ENCODE measurements around the gene ATG4B.

Gene ATG4B

DNA sequence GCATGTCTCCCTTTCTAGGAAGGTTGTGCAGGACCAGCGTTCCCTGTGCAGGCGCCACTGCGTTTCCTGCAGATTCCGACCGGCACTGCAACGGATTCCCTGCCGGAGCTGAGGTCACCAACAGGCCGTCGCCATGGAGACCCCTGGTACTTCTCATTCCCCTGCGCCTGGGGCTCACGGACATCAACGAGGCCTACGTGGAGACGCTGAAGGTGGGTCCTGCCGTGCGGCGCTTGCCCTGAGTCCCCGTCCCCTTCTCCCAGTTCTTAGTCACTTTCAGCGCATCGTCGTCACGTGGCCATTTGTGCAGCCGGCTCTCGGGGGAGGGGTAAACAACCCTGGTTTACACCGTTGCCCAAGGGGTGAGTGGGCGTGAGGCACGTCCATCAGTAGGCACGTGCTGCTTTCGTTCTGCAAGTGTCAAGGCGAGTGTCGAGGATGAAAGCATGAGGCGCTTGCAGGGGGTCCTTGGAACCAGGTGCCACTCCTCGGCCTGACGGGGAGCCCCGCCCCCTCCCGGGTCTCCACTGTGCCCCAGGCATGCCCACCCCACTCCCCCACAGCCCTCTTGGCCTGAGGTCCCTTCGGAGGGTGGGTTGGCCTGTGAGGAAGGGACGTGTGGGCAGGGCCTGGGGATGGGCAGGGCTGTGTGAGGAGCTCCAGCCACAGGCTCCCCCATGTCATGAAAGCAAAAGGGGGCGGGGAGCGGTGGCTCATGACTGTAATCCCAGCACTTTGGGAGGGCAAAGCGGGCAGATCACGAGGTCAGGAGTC, 29.3 kb downstream of the ATG4B start:
- no peak for DNase-seq (ENCODE audit: low read depth)

GRCh38 chr2:241668354-241668753, 30.9 kb downstream of the ATG4B start:
- no peak for DNase-seq (ENCODE audit: low read depth)

DNA sequence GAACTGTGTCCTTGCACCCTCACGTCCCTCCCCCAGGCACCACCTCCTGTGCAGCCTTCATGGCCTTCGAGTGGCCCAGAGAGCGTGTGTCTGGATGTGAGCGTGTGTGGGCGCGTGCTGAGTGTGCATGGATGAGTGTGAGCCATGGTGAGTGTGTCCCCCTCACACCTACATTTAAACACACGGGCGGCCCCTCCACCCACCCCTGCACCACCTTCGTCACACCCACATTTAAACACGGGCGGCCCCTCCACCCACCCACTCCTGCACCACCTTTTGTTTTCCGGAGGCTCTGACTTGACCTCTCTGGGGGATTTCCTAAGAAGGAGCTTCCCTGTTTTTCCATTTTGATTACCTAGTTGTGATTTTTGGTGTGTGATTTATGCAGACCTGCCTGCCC, 31.3 kb downstream of the ATG4B start:
- no peak for DNase-seq (ENCODE audit: low read depth)

GRCh38 chr2:241670333-241671110, 33.0 kb downstream of the ATG4B start:
- DNase-seq (ENCODE audit: low read depth) = no peak

DNA sequence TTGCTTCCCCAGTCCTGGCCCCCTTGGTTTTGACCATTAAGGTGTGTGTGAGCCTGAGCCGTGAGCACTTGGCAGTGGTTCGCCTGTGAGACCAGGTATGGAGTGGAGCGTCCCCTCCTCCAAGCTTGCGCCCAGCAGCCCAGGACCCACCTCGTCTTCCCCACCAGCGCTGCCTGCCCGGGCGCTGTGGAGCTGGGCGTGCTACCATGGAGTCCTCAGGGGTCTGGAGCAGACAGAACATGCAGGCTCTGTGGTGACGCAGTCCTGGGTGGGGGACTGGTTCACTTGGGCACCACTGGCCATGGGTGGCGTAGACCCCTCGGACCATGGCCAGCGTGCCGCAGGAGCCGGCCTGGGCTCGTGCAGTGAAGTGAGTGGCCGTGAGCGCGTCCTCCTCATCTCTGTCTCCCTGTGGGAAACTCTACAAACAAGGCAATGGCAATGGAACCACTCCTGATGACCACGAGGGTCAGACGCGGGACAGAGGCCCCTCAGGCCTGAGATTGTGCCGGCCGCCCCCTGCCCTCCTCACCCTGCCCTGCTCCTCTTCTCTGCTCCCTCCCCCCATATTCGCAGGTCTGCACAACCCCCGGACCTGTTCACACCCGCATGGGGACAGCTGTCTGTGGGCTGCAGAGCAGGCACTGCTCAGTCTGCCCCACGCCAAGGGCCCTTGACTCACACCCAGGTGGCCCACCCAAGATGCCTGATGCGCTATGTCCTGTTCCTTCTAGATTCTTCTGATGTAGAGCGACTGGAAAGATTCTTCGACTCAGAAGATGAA, 34.2 kb downstream of the ATG4B start:
- DNase-seq (ENCODE audit: low read depth) = no peak

DNA sequence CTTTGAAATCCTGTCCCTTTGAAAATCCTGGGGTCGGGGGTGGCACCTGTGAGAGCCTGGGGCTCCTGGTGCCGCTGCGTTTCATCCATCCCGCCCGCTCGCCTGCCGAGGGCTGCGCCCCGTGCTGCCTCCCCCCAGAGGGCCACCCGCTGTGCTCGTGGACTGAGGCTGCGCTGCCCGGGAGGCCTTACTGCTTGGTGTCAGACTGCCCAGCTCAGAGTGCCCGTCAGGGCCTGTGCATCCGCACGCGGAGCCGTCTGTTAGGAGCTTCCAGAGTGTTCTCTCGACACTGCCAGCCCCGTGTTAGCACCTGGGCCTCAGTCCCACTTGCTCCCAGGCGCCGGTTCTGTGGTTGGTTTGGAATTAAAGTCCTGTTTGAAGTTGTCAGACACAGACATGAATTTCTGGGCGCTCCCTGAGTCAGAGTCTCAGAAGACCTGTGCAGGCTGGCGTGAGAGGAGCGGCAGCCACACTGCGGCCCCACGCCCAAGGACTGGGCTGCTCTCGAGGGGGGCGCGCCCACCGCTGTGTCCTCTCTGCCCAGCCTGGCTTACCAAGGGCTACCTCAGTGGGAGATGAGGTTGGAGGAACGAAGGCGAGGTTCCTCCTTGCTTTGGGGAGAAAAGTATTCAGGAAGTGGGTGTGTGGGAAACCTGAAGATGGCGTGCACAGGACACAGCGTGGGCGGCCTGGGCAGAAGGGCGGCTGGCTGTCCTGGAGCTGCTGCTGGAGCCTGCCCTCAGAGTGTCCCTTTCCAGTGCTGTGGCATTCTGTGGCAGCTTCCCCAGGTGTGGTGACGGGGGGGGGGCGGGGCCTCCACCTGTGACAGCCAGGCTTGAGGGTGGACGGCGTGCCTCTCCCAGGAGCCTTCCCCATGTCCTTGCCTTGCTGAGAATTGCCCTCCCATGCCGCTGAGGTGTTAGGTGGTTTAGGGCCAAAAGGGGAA, 35.0 kb downstream of the ATG4B start:
- no peak for DNase-seq (ENCODE audit: low read depth)

GRCh38 chr2:241673189-241673663, 35.7 kb downstream of the ATG4B start:
- DNase-seq (ENCODE audit: low read depth) = no peak

- DNase-seq (ENCODE audit: low read depth) = no peak
These were observed 36.6 kb downstream of the ATG4B start for GRCh38 chr2:241673797-241674725.

DNA sequence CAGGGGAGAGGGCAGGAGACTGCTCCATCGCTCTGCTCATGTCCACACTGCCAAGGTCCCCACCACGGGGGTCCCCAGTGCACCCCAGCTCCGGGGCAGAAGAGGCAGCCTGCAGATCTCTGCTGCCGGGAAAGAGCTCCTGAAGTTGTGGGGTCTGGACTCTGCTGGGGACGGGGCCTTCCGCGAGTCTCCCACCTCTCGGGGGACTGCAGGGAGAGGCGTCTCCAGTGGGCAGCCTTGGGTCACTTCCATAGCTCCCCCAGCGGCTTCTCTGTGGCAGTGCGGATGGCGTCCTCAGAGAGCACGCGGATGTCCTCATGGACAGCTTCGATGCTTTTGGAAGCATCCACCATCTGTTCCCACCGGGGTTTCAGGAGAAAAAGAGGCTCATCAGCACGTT, 38.4 kb downstream of the ATG4B start:
- DNase-seq (ENCODE audit: low read depth) = no peak

DNA sequence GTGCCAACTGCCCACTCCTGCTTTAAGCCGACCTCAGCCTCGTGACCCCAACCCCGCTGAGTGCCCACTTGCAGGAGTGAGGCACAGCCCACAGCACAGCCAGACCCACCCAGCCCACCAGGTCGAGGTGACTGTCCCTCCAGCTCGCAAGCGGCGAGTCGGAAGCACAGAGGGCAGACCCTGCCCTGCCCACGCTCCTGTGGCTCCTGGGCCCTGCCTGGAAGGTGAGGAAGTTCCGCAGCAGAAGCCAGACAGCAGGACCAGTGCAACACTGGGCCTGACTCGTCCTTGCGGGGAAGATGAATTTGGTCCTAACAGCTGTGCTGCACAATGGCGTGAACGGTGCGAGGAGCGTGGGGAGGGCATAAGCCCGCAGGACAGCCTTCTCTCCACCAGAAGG, 39.2 kb downstream of the ATG4B start:
- no peak for DNase-seq (ENCODE audit: low read depth)

DNA sequence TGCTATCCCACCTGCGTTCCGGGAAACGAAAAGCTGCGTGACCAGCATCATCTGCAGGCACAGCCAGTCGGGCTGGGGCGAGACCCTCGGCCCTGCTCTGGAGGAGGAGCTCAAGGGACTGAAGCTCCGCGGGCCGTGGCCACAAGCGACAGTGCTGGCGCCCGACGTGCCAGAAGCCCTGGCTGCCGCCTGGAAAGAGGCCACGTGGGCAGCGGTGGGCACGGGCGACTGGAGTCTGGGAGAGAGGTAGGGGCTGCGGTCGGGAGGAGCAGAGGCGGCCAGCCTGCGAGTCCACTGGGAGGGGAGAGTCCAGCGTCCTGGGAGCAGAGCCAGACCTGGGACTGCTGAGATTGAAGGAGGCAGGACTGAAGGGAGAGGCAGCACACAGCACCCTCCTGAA, 39.9 kb downstream of the ATG4B start:
- no peak for DNase-seq (ENCODE audit: low read depth)

DNA sequence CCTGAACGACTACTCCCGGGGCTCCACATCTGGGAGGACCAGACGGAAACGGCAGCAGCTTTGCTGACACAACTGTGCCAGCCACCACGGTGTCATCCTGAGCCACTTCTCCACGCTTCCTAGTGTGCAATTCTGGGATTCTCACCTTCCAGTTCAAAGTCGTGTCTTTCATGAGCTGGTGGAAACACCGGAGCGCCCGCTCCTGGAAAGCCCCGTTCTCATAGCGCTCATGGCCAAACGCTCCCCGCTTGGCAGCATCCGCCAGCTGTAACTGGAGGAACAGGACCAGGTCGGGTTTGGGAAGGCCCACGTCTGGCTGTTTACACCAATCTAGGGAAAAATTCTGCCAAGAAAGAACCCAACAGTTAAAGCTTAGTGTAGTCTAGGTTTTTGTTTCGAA, 40.8 kb downstream of the ATG4B start:
- DNase-seq (ENCODE audit: low read depth) = no peak

- DNase-seq (ENCODE audit: low read depth) = no peak
These were observed 41.5 kb downstream of the ATG4B start for GRCh38 chr2:241678784-241679540.

GRCh38 chr2:241680044-241680443, 42.6 kb downstream of the ATG4B start:
- no peak for DNase-seq (ENCODE audit: low read depth)

- DNase-seq (ENCODE audit: low read depth) = no peak
These were observed 43.5 kb downstream of the ATG4B start for GRCh38 chr2:241680827-241681599.

GRCh38 chr2:241686324-241686649, 48.8 kb downstream of the ATG4B start:
- no peak for DNase-seq (ENCODE audit: low read depth)

GRCh38 chr2:241686650-241687425, 49.3 kb downstream of the ATG4B start, which contains the start of gene DTYMK:
TSS of gene DTYMK (minus strand) at chr2:241686815. CDS start at chr2:241686783, 32 bp downstream.
- peak; percentile 93 for DNase-seq (ENCODE audit: low read depth)

- no peak for DNase-seq (ENCODE audit: low read depth)
These were observed 51.8 kb downstream of the ATG4B start for GRCh38 chr2:241689306-241689705.

All from T-helper 22 cell (primary cell).